ENCODE data around the gene NUDT19.
"Not testable (repeated sequence)": the region's sequence is repeated elsewhere in the genome, so short reads cannot be mapped to it uniquely, and the experiment has no call there.

- not testable (repeated sequence) for TF ChIP-seq CTCF (IDR thresholded peaks at IDR 0.05); ZFX (IDR thresholded peaks at IDR 0.05; ENCODE audit: borderline replicate concordance)
Measured at GRCh38 chr19:32696771-32697170, 5.2 kb downstream of the NUDT19 start.
